Adrenal gland (tissue), 5 donors: Measurements from ENCODE around the gene ADAMTSL5.

Experiments used
- CTCF ChIP-seq, 6 experiments: fragments of 450-650 bp in 4 of 6; fragments of 200-600 bp in 2 of 6; sonication (generic) in 1 of 6; IDR thresholded peaks; 1 replicate in 5 of 6; 2 replicates in 1 of 6; pipeline versions ENCODE4 v1.5.1 to v1.8.0; 2016 to 2021; ENCODE audit warnings: antibody characterized with exemption in 6 of 6, mild to moderate bottlenecking in 2 of 6, moderate library complexity in 1 of 6
- POLR2A ChIP-seq, 2 donors: fragments of 450-650 bp; IDR thresholded peaks; one replicate each; pipeline ENCODE4 v1.6.1; 2017; ENCODE audit warnings: antibody characterized with exemption in 2 of 2, mild to moderate bottlenecking in 2 of 2, moderate library complexity in 1 of 2
- donor health status: DM: no; HTN: no; CAD: no.

- TF ChIP-seq CTCF (IDR thresholded peaks at IDR 0.05) (no peak), POLR2A (IDR thresholded peaks at IDR 0.05) (no peak)
These were observed 1.5 kb upstream of the ADAMTSL5 start for GRCh38 chr19:1514295-1514661.
